Activated CD4-positive, alpha-beta T cell treated with anti-CD3 and anti-CD28 coated beads, Interleukin-2, amount 50 U/mL, for 4 hours (primary cell): Measurements from ENCODE around the gene CCAR1.
"Not testable (repeated sequence)": the region's sequence is repeated elsewhere in the genome, so short reads cannot be mapped to it uniquely, and the experiment has no call there.

Experiments
- DNase-seq, 2 experiments: peaks; one replicate each; pipeline ENCODE4 v3.0.0-alpha.2; 2020

Gene CCAR1

DNA sequence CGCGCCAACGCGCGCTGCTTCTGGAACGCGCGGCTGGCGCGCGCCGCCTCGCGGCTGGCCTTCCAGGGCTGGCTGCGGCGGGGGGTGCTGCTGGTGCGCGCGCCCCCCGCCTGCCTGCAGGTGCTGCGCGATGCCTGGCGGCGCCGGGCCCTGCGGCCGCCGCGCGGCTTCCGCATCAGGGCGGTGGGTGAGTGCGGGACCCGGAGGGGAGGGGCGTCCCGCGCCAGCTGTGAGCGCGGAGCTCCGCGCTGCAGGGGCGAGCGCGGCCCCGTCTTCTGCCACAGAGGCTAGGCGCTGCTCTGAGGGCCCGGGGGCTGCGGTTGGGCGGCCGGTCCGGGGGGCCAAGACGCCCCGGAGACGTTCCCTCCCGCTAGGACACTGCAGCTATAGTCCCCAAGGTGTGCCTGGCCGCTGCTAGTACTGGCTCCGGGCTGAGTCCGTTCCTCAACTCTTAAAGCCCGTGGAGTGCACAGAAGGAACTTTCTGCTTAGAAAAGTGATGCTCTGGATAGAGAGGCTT lies 107.1 kb downstream of the CCAR1 start:
- DNase-seq, result not testable (repeated sequence)

DNA sequence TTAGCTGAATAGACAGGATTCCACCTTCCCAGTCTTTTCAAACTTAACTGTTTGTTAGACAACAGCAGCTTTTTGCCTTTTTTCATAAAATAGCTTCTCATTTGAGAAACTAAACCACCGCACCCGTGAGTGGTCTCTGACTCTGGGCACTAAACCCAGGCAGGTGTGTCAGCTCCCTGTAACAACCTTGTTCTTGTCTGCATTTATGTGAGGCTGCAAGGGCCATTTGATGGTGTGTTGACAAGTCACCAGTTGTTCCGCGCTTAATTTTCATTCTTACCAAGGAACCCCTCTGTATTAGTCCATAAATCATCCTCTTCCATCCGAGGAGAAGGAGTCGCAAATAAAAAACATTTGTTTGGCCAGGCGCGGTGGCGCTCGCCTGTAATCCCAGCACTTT lies 107.8 kb downstream of the CCAR1 start:
- DNase-seq, result no peak

DNA sequence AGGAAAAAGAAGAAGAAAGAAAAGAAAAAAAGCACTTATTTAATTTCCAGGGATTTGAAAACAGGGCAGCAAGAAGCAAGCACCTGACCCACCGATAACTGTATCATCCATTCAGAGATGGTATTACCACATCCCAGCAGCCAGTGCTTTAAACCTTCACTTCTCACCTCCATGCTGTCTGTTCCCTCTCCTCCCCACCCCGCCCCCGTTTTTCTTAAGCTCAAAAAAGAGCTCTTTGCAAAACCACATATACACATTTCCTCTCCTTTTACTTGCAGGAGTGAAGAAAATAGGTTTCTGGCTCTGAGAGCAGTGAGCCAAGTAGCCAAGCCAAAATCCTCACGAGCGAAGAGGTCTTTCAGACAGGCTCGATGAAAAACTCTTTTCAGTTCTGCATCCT lies 108.5 kb downstream of the CCAR1 start:
- DNase-seq, result no peak

DNA sequence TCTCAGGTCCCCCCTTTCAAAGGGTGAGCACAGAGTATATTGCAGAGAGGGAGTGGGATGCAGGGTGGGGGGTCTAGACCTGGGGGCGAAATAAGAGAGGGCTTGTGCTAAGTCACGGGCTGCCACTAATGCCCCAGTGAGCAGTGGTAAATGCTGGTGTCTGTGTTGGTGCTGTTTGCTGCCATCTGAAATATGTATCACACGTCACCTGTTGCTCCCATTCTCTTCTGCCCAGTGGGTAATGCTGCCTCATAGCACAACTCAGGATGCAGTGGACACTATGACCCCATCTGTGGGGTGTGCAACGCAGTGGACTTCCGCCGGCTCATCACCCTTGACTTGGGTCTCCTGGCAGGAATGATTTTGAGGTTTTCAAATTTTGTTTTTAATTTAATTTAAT lies 108.9 kb downstream of the CCAR1 start:
- DNase-seq, result no peak

DNA sequence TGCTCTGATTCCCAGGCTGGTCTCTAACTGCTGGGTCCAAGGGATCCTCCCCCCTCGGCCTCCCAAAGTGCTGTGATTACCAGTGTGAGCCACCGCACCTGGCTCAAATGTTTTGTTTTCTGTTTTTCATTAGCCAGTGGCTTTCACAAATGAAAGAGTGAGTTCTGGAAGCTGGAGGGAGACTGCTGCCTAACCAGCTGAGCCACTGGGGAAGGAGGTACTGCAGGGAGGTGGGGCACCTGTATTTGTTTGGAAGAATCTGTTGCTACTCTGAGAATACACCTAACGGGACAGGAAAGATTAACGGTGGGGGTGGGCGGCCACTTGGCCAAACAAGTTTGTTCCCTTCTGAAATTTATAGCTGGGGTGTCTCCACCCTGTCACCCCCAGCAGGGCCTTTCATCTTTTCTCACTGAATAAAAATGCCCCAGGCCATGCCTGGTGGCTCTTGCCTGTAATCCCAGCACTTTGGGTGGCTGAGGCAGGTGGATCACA lies 111.0 kb downstream of the CCAR1 start:
- DNase-seq, result no peak

DNA sequence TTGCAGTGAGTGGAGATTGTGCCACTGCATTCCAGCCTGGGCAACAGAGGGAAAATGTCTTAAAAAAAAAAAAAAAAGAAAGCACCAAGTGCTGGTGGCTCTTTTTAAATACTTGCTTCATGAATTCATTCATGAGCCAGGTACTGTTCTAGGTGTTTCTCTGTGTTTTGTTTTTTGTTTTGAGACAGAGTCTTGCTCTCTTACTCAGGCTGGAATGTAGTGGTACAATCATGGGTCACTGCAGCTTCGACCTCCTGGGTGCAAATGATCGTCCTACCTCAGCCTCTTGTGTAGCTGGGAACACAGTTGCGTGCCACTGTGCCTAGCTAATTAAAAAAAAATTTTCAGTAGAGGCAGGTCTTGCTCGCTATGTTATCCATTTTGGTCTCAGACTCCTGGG lies 111.6 kb downstream of the CCAR1 start:
- no peak for DNase-seq

DNA sequence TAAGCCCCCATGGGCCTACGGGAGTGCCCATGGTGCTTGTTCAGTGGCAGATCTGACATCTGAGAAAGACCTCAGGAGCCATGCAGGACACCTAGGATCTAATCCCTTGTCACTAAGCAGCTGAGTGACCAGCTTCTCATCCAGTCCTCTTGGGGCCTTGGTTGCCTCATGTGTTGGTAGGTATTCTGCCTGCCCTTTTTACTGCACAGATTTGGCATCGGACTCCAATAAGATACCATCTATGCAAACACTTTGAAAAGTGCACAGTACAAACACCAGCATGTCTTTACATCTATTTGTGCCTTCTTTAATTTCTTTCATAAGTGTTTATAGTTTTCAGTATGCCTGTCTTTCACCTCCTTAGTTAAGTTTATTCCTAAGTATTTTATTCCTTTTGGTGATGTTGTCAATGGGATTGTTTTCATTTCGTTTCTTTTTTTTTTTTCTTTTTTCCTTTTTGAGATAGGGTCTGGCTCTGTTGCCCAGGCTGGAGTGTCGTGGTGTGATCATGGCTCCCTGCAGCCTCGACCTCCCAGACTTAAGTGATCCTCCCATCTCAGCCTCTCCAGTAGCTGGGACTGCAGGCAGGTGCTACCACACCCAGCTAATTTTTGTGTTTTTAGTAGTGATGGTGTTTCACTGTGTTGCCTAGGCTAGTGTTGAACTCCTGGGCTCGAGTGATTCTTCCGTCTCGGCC lies 116.7 kb downstream of the CCAR1 start:
- DNase-seq, result no peak

DNA sequence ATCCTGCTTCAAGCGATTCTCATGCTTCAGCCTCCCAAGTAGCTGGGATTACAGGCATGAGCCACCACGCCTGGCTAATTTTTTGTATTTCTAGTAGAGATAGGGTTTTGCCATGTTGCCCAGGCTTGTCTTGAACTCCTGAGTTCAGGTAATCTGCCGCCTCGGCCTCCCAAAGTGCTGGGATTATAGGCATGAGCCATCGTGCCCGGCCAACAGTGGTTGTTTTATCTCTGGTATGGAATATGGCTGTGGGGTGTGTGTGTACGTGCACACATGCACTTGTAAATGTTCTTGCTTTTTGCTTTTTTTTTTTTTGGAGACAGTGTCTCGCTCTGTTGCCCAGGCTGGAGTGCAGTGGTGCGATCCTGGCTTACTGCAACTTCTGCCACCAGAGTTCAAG lies 119.6 kb downstream of the CCAR1 start:
- not testable (repeated sequence) for DNase-seq
